H9 (cell line): ENCODE measurements around the gene VIT. TPM values are rescaled to one million over a fixed set of nuclear protein-coding genes. Genes with fewer than 3 reads are reported as not detected.

Experiments
- DNase-seq: peaks from one replicate; pipeline ENCODE4 v3.0.0-alpha.2; 2017
- H2AFZ ChIP-seq: one replicate; pipeline ENCODE4 v1.6.1; 2013; ENCODE audit warnings: mild to moderate bottlenecking, low read length, control low read depth, moderate library complexity
- H2AK5ac ChIP-seq: 2 replicates; pipeline ENCODE4 v1.6.1; 2013; ENCODE audit warnings: low read length, control low read depth, mixed read lengths; ENCODE audit not compliant: insufficient read length
- H2BK120ac ChIP-seq: one replicate; pipeline ENCODE4 v1.6.1; 2013; ENCODE audit warnings: low read depth, mild to moderate bottlenecking, low read length, control low read depth, inconsistent platforms; ENCODE audit not compliant: poor library complexity, severe bottlenecking
- H2BK12ac ChIP-seq: 2 replicates; pipeline ENCODE4 v1.6.1; 2013; ENCODE audit warnings: low read length, control low read depth, mixed read lengths, low read depth; ENCODE audit not compliant: insufficient read length
- H2BK15ac ChIP-seq: 2 replicates; pipeline ENCODE4 v1.6.1; 2013; ENCODE audit warnings: low read depth, low read length, control low read depth
- H2BK20ac ChIP-seq: one replicate; pipeline ENCODE4 v1.6.1; 2013; ENCODE audit warnings: low read depth, mild to moderate bottlenecking, low read length, control low read depth, inconsistent platforms; ENCODE audit not compliant: poor library complexity, severe bottlenecking
- H2BK5ac ChIP-seq: 2 replicates; pipeline ENCODE4 v1.6.1; 2013; ENCODE audit warnings: low read length, control low read depth, mixed read lengths; ENCODE audit not compliant: insufficient read length
- H3K14ac ChIP-seq: 2 replicates; pipeline ENCODE4 v1.6.1; 2013; ENCODE audit warnings: low read length, control low read depth; ENCODE audit not compliant: insufficient read depth
- H3K18ac ChIP-seq: 2 replicates; pipeline ENCODE4 v1.6.1; 2013; ENCODE audit warnings: low read depth, mild to moderate bottlenecking, mixed read lengths, low read length, control low read depth; ENCODE audit not compliant: insufficient read length
- H3K23ac ChIP-seq: 2 replicates; pipeline ENCODE4 v1.6.1; 2013; ENCODE audit warnings: low read length, control low read depth, mixed read lengths, low read depth; ENCODE audit not compliant: insufficient read length
- H3K23me2 ChIP-seq: 2 replicates; pipeline ENCODE4 v1.6.1; 2013; ENCODE audit warnings: low read depth, mild to moderate bottlenecking, mixed read lengths, low read length, control low read depth; ENCODE audit not compliant: insufficient read length, poor library complexity, severe bottlenecking
- H3K27ac ChIP-seq: 2 replicates; pipeline ENCODE4 v1.5.1; 2013; ENCODE audit warnings: low read length, control low read depth, mixed read lengths, low read depth; ENCODE audit not compliant: insufficient read length
- H3K27me3 ChIP-seq: 2 replicates; pipeline ENCODE4 v1.6.1; 2013; ENCODE audit warnings: low read length, control low read depth, inconsistent platforms; ENCODE audit not compliant: insufficient read depth
- H3K4ac ChIP-seq: 2 replicates; pipeline ENCODE4 v1.6.1; 2013; ENCODE audit warnings: low read depth, mild to moderate bottlenecking, control low read depth, inconsistent platforms, low read length, moderate library complexity
- H3K4me1 ChIP-seq: 2 replicates; pipeline ENCODE4 v1.6.1; 2013; ENCODE audit warnings: low read length, control low read depth, inconsistent platforms; ENCODE audit not compliant: insufficient read depth
- H3K4me2 ChIP-seq: 2 replicates; pipeline ENCODE4 v1.6.1; 2013; ENCODE audit warnings: low read length, control low read depth, mixed read lengths; ENCODE audit not compliant: insufficient read length, insufficient read depth
- H3K56ac ChIP-seq: 2 replicates; pipeline ENCODE4 v1.6.1; 2013; ENCODE audit warnings: low read depth, mild to moderate bottlenecking, mixed read lengths, low read length, control low read depth; ENCODE audit not compliant: insufficient read length
- H3K79me1 ChIP-seq: 2 replicates; pipeline ENCODE4 v1.6.1; 2013; ENCODE audit warnings: low read depth, mild to moderate bottlenecking, moderate library complexity, low read length, control low read depth, inconsistent platforms; ENCODE audit not compliant: insufficient read depth, poor library complexity, severe bottlenecking
- H3K79me2 ChIP-seq: 2 replicates; pipeline ENCODE4 v1.6.1; 2013; ENCODE audit warnings: low read length, control low read depth, inconsistent platforms; ENCODE audit not compliant: insufficient read depth
- H3K9ac ChIP-seq: 2 replicates; pipeline ENCODE4 v1.6.1; 2013; ENCODE audit warnings: low read length, control low read depth, mixed read lengths; ENCODE audit not compliant: insufficient read length; ENCODE audit errors: extremely low read depth
- H3K9me3 ChIP-seq: one replicate; pipeline ENCODE4 v1.6.1; 2013; ENCODE audit warnings: low read depth, low read length, inconsistent platforms; ENCODE audit not compliant: control insufficient read depth
- H3T11ph ChIP-seq: one replicate; pipeline ENCODE4 v1.6.1; 2013; ENCODE audit warnings: mild to moderate bottlenecking, low read length, control low read depth, inconsistent platforms
- H4K20me1 ChIP-seq: one replicate; pipeline ENCODE4 v1.6.1; 2013; ENCODE audit not compliant: control insufficient read depth, insufficient read length, insufficient read depth
- H4K5ac ChIP-seq: 2 replicates; pipeline ENCODE4 v1.6.1; 2013; ENCODE audit warnings: low read depth, mild to moderate bottlenecking, mixed read lengths, low read length, control low read depth; ENCODE audit not compliant: insufficient read length
- H4K8ac ChIP-seq: replicated peaks from 2 replicates; pipeline ENCODE4 v1.6.1; 2013; ENCODE audit warnings: low read length, control low read depth, mixed read lengths, low read depth; ENCODE audit not compliant: insufficient read length
- H4K91ac ChIP-seq: 2 replicates; pipeline ENCODE4 v1.6.1; 2013; ENCODE audit warnings: low read depth, mild to moderate bottlenecking, moderate library complexity, mixed read lengths, low read length, control low read depth; ENCODE audit not compliant: insufficient read length
- H3K27ac Mint-ChIP-seq, 3 experiments: 2 replicates in 2 of 3; 3 replicates in 1 of 3; pipeline ENCODE4 v1.8.0; 2020 to 2021; ENCODE audit warnings: mixed read lengths in 3 of 3, mild to moderate bottlenecking in 1 of 3, moderate library complexity in 1 of 3
- H3K27me3 Mint-ChIP-seq: 2 replicates; pipeline ENCODE4 v1.8.0; 2021; ENCODE audit warnings: low read depth, mild to moderate bottlenecking, moderate library complexity, mixed read lengths
- H3K36me3 Mint-ChIP-seq, 3 experiments: 2 replicates in 2 of 3; 3 replicates in 1 of 3; pipeline ENCODE4 v1.8.0; 2020 to 2021; ENCODE audit warnings: low read depth in 3 of 3, mixed read lengths in 3 of 3; ENCODE audit not compliant: insufficient read depth in 1 of 3
- H3K4me1 Mint-ChIP-seq, 2 experiments: 2 replicates each; pipeline ENCODE4 v1.8.0; 2020; ENCODE audit warnings: mixed read lengths in 2 of 2
- H3K4me3 Mint-ChIP-seq, 2 experiments: 2 replicates in 1 of 2; 3 replicates in 1 of 2; pipeline ENCODE4 v1.8.0; 2020 to 2021; ENCODE audit warnings: mild to moderate bottlenecking in 2 of 2, mixed read lengths in 2 of 2, moderate library complexity in 1 of 2
- H3K9me3 Mint-ChIP-seq, 2 experiments: 2 replicates in 1 of 2; 3 replicates in 1 of 2; pipeline ENCODE4 v1.8.0; 2020; ENCODE audit warnings: mild to moderate bottlenecking in 2 of 2, mixed read lengths in 2 of 2, moderate library complexity in 1 of 2
- CTCF ChIP-seq: fragments of 200-600 bp; sonication (generic); conservative IDR thresholded peaks from 3 replicates; pipeline ENCODE4 v1.8.0; 2021; ENCODE audit warnings: antibody characterized with exemption, mild to moderate bottlenecking
- WGBS: extraction: QIAGEN DNeasy Blood & Tissue Kit; methylation state at CpG from one replicate; pipeline ENCODE4 v1.1.7; 2013; ENCODE audit warnings: missing lambda C conversion rate, low lambda C conversion rate, mixed read lengths; ENCODE audit not compliant: insufficient read length; ENCODE audit errors: extremely low coverage; 5-methylcytosine and 5-hydroxymethylcytosine counted together
- total RNA-seq: library from RNA; stranded (reverse); gene quantifications from 2 replicates; pipeline ENCODE4 v1.2.1, GENCODE V29; 2021

VIT gene
- total RNA-seq, 1 experiment from 2014 or later: 0.15 TPM

GRCh38 chr2:36857713-36858112 is 161.2 kb downstream of the VIT start:
- no peak overlapping the region for H3T11ph ChIP-seq
- H3K27me3 ChIP-seq: no peaks in the 10 kb centered on the region
- no peaks in the 10 kb centered on the region for H3K79me2 ChIP-seq
- H3K4me1 Mint-ChIP-seq: peaks cover 4% of the 10 kb centered on the region in 2 experiments; a peak in 3 of 4 replicates
- no peak overlapping the region for H2BK15ac ChIP-seq
- H3K9me3 ChIP-seq: no peaks in the 10 kb centered on the region
- no peaks in the 10 kb centered on the region for H3K4me1 ChIP-seq
- no peak overlapping the region for H4K91ac ChIP-seq
- no peak overlapping the region for H2AFZ ChIP-seq
- no peak overlapping the region for H3K4ac ChIP-seq
- no peak overlapping the region for H3K4me2 ChIP-seq
- H3K36me3 Mint-ChIP-seq: peaks cover 6 to 38% (median 26%) of the 10 kb centered on the region in 3 experiments; a peak in 6 of 7 replicates
- H3K9ac ChIP-seq: no peak overlapping the region
- no peak overlapping the region for H3K18ac ChIP-seq
- no peaks in the 10 kb centered on the region for H3K9me3 Mint-ChIP-seq
- no CpG with 5 or more reads among the region's 5 CpGs for WGBS
- H4K20me1 ChIP-seq: no peaks in the 10 kb centered on the region
- no peak overlapping the region for H2AK5ac ChIP-seq
- H4K5ac ChIP-seq: no peak overlapping the region
- H2BK12ac ChIP-seq: no peak overlapping the region
- no peaks in the 10 kb centered on the region for H3K23me2 ChIP-seq
- H3K23ac ChIP-seq: no peak overlapping the region
- no peak overlapping the region for H4K8ac ChIP-seq
- no peaks in the 10 kb centered on the region for H3K27me3 Mint-ChIP-seq
- H3K56ac ChIP-seq: no peak overlapping the region
- DNase-seq: no peak
- no peak overlapping the region for H3K14ac ChIP-seq
- no peak overlapping the region for H3K27ac Mint-ChIP-seq
- H2BK20ac ChIP-seq: no peak overlapping the region
- H2BK120ac ChIP-seq: no peak overlapping the region
- H3K4me3 Mint-ChIP-seq: no peak overlapping the region
- no peak overlapping the region for H3K27ac ChIP-seq
- no peak overlapping the region for H2BK5ac ChIP-seq
- TF ChIP-seq CTCF: no peak
- H3K79me1 ChIP-seq: no peaks in the 10 kb centered on the region
